PC-9 (cell line): ENCODE results near the gene COMT. TPM values are rescaled to one million over a fixed set of nuclear protein-coding genes. Genes with fewer than 3 reads are reported as not detected.

Source experiments
- BruUV-seq: library from RNA; stranded (reverse); fragments of 400-500 nt; replicated peaks from 2 replicates; lab custom pipeline; 2021; lab: Mats Ljungman, UMichigan
- CTCF ChIA-PET: fragments of 300-600 bp; sonication (Branson Sonifier 250); formaldehyde crosslinking; loops from one replicate; lab custom pipeline; 2022; ENCODE audit warnings: antibody characterized with exemption; lab: Charles Lee
- POLR2A ChIA-PET: fragments of 300-600 bp; sonication (Branson Sonifier 250); formaldehyde crosslinking; loops from one replicate; lab custom pipeline; 2022; ENCODE audit warnings: antibody characterized with exemption; ENCODE audit not compliant: unreplicated experiment; lab: Charles Lee
- DNase-seq, 2 experiments: peaks; one replicate each; pipeline versions ENCODE4 v3.0.0 to v3.0.0-alpha.2; 2015 to 2022; ENCODE audit warnings: mixed read lengths in 1 of 2
- H2AFZ ChIP-seq: fragments of 200-600 bp; sonication (generic); 2 replicates; pipeline ENCODE4 v1.8.1; 2017; ENCODE audit warnings: antibody characterized with exemption
- H3F3A ChIP-seq: fragments of 200-600 bp; sonication (generic); 2 replicates; pipeline ENCODE4 v1.8.1; 2017; ENCODE audit warnings: antibody characterized with exemption, mild to moderate bottlenecking, low read depth; ENCODE audit not compliant: insufficient read depth
- H3K27ac ChIP-seq: fragments of 200-600 bp; sonication (generic); 2 replicates; pipeline ENCODE4 v1.6.1; 2016; ENCODE audit warnings: mixed run types
- H3K27me3 ChIP-seq: fragments of 200-600 bp; sonication (generic); 2 replicates; pipeline ENCODE4 v1.6.1; 2016; ENCODE audit warnings: low read depth, mixed run types; ENCODE audit not compliant: insufficient read depth
- H3K36me3 ChIP-seq: fragments of 200-600 bp; sonication (generic); 2 replicates; pipeline ENCODE4 v1.6.1; 2016; ENCODE audit warnings: low read depth, mixed run types
- H3K4me1 ChIP-seq: fragments of 200-600 bp; sonication (generic); replicated peaks from 2 replicates; pipeline ENCODE4 v1.6.1; 2016; ENCODE audit warnings: mixed run types; ENCODE audit not compliant: insufficient read depth
- H3K4me2 ChIP-seq: fragments of 200-600 bp; sonication (generic); 2 replicates; pipeline ENCODE4 v1.6.1; 2017; ENCODE audit warnings: mixed run types
- H3K4me3 ChIP-seq: fragments of 200-600 bp; sonication (generic); 2 replicates; pipeline ENCODE4 v1.6.1; 2016; ENCODE audit warnings: mixed run types
- H3K79me2 ChIP-seq: fragments of 200-600 bp; sonication (generic); 2 replicates; pipeline ENCODE4 v1.6.1; 2017; ENCODE audit warnings: low read depth, mixed run types
- H3K9me2 ChIP-seq: fragments of 200-600 bp; sonication (generic); 2 replicates; pipeline ENCODE4 v1.8.1; 2017; ENCODE audit warnings: mild to moderate bottlenecking; ENCODE audit not compliant: insufficient read depth
- H3K9me3 ChIP-seq: fragments of 200-600 bp; sonication (generic); 2 replicates; pipeline ENCODE4 v1.8.1; 2016; ENCODE audit warnings: low read depth; ENCODE audit not compliant: insufficient read depth
- H4K20me1 ChIP-seq: fragments of 200-600 bp; sonication (generic); 2 replicates; pipeline ENCODE4 v1.8.1; 2017; ENCODE audit not compliant: insufficient read depth
- EZH2 ChIP-seq: fragments of 200-600 bp; sonication (generic); IDR thresholded peaks from 2 replicates; pipeline ENCODE4 v1.8.0; 2017; ENCODE audit warnings: antibody characterized with exemption, low read depth
- intact Hi-C: fragments of 100-400 bp; cut with micrococcal nuclease; formaldehyde crosslinking; loops from one replicate; pipeline ENCODE4 v1.10.0; 2022; ENCODE audit not compliant: unreplicated experiment
- total RNA-seq: library from RNA; stranded (reverse); gene quantifications from 2 replicates; pipeline ENCODE4 v1.2.3, GENCODE V29; 2021
- TF ChIP-seq, protein P1 (sequence below): fragments of 200-600 bp; sonication (generic); conservative IDR thresholded peaks from 2 replicates; pipeline ENCODE4 v1.6.1; 2017; ENCODE audit warnings: mixed run types, antibody characterized with exemption, mild to moderate bottlenecking, moderate library complexity

Gene COMT
- total RNA-seq, 1 experiment from 2014 or later, result 99.9 TPM

DNA sequence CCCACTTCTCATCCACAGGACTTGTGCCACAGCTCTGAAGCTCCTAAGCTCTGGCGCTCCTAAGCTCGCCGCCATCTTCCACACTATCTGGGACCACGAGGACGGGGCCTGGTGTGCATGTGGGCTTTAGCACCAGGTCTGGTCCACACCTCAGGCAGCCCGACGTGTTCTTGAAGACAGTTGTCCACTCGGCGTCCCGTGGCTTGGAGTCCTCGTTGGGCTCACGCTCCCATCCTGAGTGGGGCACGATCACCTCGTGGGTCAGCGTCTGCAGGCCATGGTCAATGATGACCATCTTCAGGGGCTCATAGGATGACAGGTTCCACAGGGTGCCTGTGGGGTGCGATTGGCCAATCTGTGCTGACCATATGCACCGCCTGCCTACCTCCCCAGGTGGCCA lies 37.2 kb downstream of the COMT start:
- Histone ChIP-seq H3K27ac (no peak overlapping the region), H3K79me2 (no peaks in the 10 kb centered on the region), H3F3A (peaks cover 12% of the 10 kb centered on the region; the same call in 1 of the 2 replicates), H3K4me3 (no peak overlapping the region), H3K4me1 (peaks cover 19% of the 10 kb centered on the region), H4K20me1 (no peaks in the 10 kb centered on the region; the same call in 1 of the 2 replicates), H2AFZ (no peak overlapping the region), H3K9me3 (no peaks in the 10 kb centered on the region), H3K27me3 (no peaks in the 10 kb centered on the region), H3K36me3 (no peaks in the 10 kb centered on the region), H3K9me2 (no peaks in the 10 kb centered on the region), H3K4me2 (no peak overlapping the region)
- POLR2A ChIA-PET, result no interaction called here
- BruUV-seq, result no TSS peak
- CTCF ChIA-PET, result no interaction called here
- TF ChIP-seq, protein P1, sequence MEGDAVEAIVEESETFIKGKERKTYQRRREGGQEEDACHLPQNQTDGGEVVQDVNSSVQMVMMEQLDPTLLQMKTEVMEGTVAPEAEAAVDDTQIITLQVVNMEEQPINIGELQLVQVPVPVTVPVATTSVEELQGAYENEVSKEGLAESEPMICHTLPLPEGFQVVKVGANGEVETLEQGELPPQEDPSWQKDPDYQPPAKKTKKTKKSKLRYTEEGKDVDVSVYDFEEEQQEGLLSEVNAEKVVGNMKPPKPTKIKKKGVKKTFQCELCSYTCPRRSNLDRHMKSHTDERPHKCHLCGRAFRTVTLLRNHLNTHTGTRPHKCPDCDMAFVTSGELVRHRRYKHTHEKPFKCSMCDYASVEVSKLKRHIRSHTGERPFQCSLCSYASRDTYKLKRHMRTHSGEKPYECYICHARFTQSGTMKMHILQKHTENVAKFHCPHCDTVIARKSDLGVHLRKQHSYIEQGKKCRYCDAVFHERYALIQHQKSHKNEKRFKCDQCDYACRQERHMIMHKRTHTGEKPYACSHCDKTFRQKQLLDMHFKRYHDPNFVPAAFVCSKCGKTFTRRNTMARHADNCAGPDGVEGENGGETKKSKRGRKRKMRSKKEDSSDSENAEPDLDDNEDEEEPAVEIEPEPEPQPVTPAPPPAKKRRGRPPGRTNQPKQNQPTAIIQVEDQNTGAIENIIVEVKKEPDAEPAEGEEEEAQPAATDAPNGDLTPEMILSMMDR, result no peak
- TF ChIP-seq EZH2, result no peak
- intact Hi-C loops, result no loop called here
- DNase-seq, result no peak

DNA sequence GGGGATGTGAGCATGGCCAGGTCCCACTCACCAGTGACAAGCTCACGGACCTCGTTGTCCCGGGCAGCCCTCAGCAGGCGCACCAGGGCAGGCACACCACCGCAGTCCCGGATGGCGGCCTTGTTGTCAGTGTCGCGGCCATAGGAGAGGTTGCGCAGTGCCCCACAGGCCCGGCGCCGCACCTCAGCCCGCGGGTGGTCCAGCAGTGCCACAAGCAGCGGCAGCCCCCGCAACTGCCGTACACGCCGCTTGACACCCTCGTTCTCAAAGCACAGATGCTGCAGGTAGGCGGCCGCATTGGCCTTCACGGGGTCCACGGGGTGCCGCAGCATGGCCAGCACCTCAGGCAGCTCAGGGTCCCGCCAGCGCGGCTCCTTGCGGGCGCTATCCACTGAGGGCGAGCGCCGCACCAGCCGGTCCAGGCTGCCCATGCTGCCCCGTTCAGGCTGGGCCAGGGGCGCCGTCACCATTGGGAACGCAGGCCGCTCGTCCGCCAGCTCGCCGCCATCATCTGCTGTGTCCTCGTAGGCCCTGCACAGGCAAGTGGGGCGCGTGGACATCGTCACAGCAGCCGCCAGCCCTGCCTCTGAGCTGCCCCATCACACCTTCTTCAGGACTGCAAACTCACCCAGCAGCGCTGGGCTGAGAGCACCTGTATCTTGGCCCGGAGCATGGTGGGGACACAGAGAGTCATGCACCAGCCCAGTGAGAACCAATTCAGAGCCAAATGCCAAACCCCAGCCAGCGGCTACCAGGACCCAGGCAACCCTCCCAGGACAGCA lies 38.3 kb downstream of the COMT start:
- TF ChIP-seq, protein P1, result no peak
- TF ChIP-seq EZH2, result no peak
- intact Hi-C loops, result no loop called here

DNA sequence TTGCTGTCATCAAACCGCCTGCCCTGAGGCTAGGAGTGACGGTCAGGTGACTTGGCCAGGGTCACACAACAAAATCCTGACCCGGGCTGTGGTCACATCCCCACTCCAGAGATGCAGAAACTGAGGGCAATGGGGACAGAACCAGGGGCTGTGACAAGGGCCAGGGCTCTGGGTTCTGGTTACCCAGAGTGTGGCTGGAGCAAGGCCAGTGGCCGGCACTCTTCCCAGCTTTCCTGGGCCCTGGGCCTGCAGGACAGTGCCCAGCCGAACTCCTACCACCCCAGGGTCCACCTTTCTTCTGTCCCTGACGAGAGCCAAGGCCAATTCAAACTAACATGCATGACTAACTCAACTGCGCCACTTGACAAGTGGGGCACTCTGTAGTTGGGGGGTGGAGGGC lies 39.2 kb downstream of the COMT start:
- no TSS peak for BruUV-seq
- CTCF ChIA-PET, result no interaction called here
- POLR2A ChIA-PET, result no interaction called here
- no peak overlapping the region for H3K4me3 ChIP-seq
- H3K4me1 ChIP-seq, result peaks cover 18% of the 10 kb centered on the region
- no peak for TF ChIP-seq EZH2
- TF ChIP-seq, protein P1, result no peak
- H3F3A ChIP-seq, result no peaks in the 10 kb centered on the region
- no peaks in the 10 kb centered on the region for H3K27me3 ChIP-seq
- no peak overlapping the region for H3K27ac ChIP-seq
- H2AFZ ChIP-seq, result no peak overlapping the region
- no peaks in the 10 kb centered on the region for H3K36me3 ChIP-seq
- no peak overlapping the region for H3K4me2 ChIP-seq
- no peak for DNase-seq
- no peaks in the 10 kb centered on the region for H3K79me2 ChIP-seq
- H4K20me1 ChIP-seq, result no peaks in the 10 kb centered on the region; the same call in 1 of the 2 replicates
- no peaks in the 10 kb centered on the region for H3K9me2 ChIP-seq
- intact Hi-C loops, result no loop called here
- H3K9me3 ChIP-seq, result no peaks in the 10 kb centered on the region

More for the DNA sequence above, 38.3 kb downstream of the COMT start:
- no peaks in the 10 kb centered on the region; the same call in 1 of the 2 replicates for H4K20me1 ChIP-seq
- H3K9me2 ChIP-seq, result no peaks in the 10 kb centered on the region
- no peaks in the 10 kb centered on the region for H3K79me2 ChIP-seq
- H3K4me1 ChIP-seq, result peaks cover 25% of the 10 kb centered on the region
- peaks cover 2% of the 10 kb centered on the region; the same call in 1 of the 2 replicates for H3F3A ChIP-seq
- no peaks in the 10 kb centered on the region for H3K27me3 ChIP-seq
- no peak overlapping the region for H3K4me3 ChIP-seq
- no peaks in the 10 kb centered on the region for H3K9me3 ChIP-seq
- ChIA-PET POLR2A (no interaction called here), CTCF (no interaction called here)
- DNase-seq, result no peak
- BruUV-seq, result no TSS peak
- no peaks in the 10 kb centered on the region for H3K36me3 ChIP-seq
- no peak overlapping the region for H2AFZ ChIP-seq
- H3K27ac ChIP-seq, result no peak overlapping the region
- no peak overlapping the region for H3K4me2 ChIP-seq
